HEK293 (cell line): ENCODE results near the gene SLC16A4.
A peak's percentile ranks its signal among the peaks of the same experiment; 100 is the strongest.

ENCODE experiments used
- EGR2 ChIP-seq: fragments of 450-650 bp; formaldehyde crosslinking; IDR thresholded peaks from 2 replicates; pipeline ENCODE4 v1.5.1; 2016; ENCODE audit warnings: low read depth, missing biosample characterization, missing genetic modification characterization
- GLI4 ChIP-seq: fragments of 450-650 bp; formaldehyde crosslinking; IDR thresholded peaks from 2 replicates; pipeline ENCODE4 v1.5.1; 2016; ENCODE audit warnings: missing biosample characterization, missing genetic modification characterization
- HOXA7 ChIP-seq: sonication (generic); formaldehyde crosslinking; IDR thresholded peaks from 2 replicates; pipeline ENCODE4 v1.8.1; 2022; ENCODE audit warnings: missing genetic modification reagents, borderline replicate concordance
- PATZ1 ChIP-seq: fragments of 450-650 bp; formaldehyde crosslinking; IDR thresholded peaks from 2 replicates; pipeline ENCODE4 v1.5.1; 2016; ENCODE audit warnings: missing biosample characterization, missing genetic modification characterization
- PRDM10 ChIP-seq: fragments of 450-650 bp; formaldehyde crosslinking; IDR thresholded peaks from 2 replicates; pipeline ENCODE4 v1.5.1; 2016; ENCODE audit warnings: missing biosample characterization, missing genetic modification characterization
- SCRT1 ChIP-seq: fragments of 450-650 bp; formaldehyde crosslinking; IDR thresholded peaks from 2 replicates; pipeline ENCODE4 v1.5.1; 2016; ENCODE audit warnings: missing biosample characterization, missing genetic modification characterization, borderline replicate concordance
- ZBTB1 ChIP-seq: fragments of 450-650 bp; formaldehyde crosslinking; IDR thresholded peaks from 2 replicates; pipeline ENCODE4 v1.5.1; 2016; ENCODE audit warnings: missing biosample characterization, missing genetic modification characterization
- ZFP37 ChIP-seq: fragments of 450-650 bp; formaldehyde crosslinking; IDR thresholded peaks from 2 replicates; pipeline ENCODE4 v1.5.1; 2016; ENCODE audit warnings: missing biosample characterization, missing genetic modification characterization
- ZNF140 ChIP-seq: fragments of 450-650 bp; formaldehyde crosslinking; IDR thresholded peaks from 2 replicates; pipeline ENCODE4 v1.5.1; 2016; ENCODE audit warnings: missing biosample characterization, missing genetic modification characterization
- ZNF174 ChIP-seq: fragments of 450-650 bp; formaldehyde crosslinking; IDR thresholded peaks from 2 replicates; pipeline ENCODE4 v1.5.0; 2017; ENCODE audit warnings: missing biosample characterization, mild to moderate bottlenecking, missing genetic modification characterization
- ZNF2 ChIP-seq: fragments of 450-650 bp; formaldehyde crosslinking; IDR thresholded peaks from 2 replicates; pipeline ENCODE4 v1.5.1; 2016; ENCODE audit warnings: missing biosample characterization, missing genetic modification characterization
- ZNF335 ChIP-seq: fragments of 450-650 bp; formaldehyde crosslinking; conservative IDR thresholded peaks from 2 replicates; pipeline ENCODE4 v1.5.1; 2016; ENCODE audit warnings: missing biosample characterization, missing genetic modification characterization
- ZNF366 ChIP-seq: fragments of 450-650 bp; formaldehyde crosslinking; conservative IDR thresholded peaks from 2 replicates; pipeline ENCODE4 v1.5.1; 2016; ENCODE audit warnings: missing biosample characterization, missing genetic modification characterization
- ZNF394 ChIP-seq: fragments of 450-650 bp; formaldehyde crosslinking; IDR thresholded peaks from 2 replicates; pipeline ENCODE4 v1.5.1; 2016; ENCODE audit warnings: missing biosample characterization, missing genetic modification characterization, mild to moderate bottlenecking, moderate library complexity, borderline replicate concordance
- ZNF501 ChIP-seq: fragments of 450-650 bp; formaldehyde crosslinking; IDR thresholded peaks from 2 replicates; pipeline ENCODE4 v1.5.1; 2016; ENCODE audit warnings: missing biosample characterization, missing genetic modification characterization
- ZNF843 ChIP-seq: fragments of 450-650 bp; formaldehyde crosslinking; IDR thresholded peaks from 2 replicates; pipeline ENCODE4 v1.5.1; 2016; ENCODE audit warnings: missing biosample characterization, missing genetic modification characterization
- TF ChIP-seq, protein P1 (sequence below): fragments of 450-650 bp; formaldehyde crosslinking; IDR thresholded peaks from 2 replicates; pipeline ENCODE4 v1.5.1; 2016; ENCODE audit warnings: missing biosample characterization, missing genetic modification characterization
- TF ChIP-seq, protein P2 (sequence below): sonication (generic); formaldehyde crosslinking; IDR thresholded peaks from 2 replicates; pipeline ENCODE4 v1.8.1; 2022; ENCODE audit warnings: mild to moderate bottlenecking, moderate library complexity, missing genetic modification reagents
- TF ChIP-seq, protein P3 (sequence below): fragments of 450-650 bp; formaldehyde crosslinking; IDR thresholded peaks from 2 replicates; pipeline ENCODE4 v1.5.1; 2016; ENCODE audit warnings: missing biosample characterization, missing genetic modification characterization
- TF ChIP-seq, protein P4 (sequence below): fragments of 450-650 bp; formaldehyde crosslinking; IDR thresholded peaks from 2 replicates; pipeline ENCODE4 v1.5.1; 2016; ENCODE audit warnings: missing biosample characterization, missing genetic modification characterization, borderline replicate concordance
- TF ChIP-seq, protein P5 (sequence below): fragments of 450-650 bp; formaldehyde crosslinking; IDR thresholded peaks from 2 replicates; pipeline ENCODE4 v1.5.1; 2016; ENCODE audit warnings: missing biosample characterization, missing genetic modification characterization
- TF ChIP-seq, protein P6 (sequence below): fragments of 450-650 bp; formaldehyde crosslinking; IDR thresholded peaks from 2 replicates; pipeline ENCODE4 v1.5.1; 2016; ENCODE audit warnings: missing biosample characterization, missing genetic modification characterization

Gene SLC16A4

GRCh38 chr1:110338886-110339406 is 51.9 kb downstream of the SLC16A4 start, which contains the start of gene RBM15 (continued):
- no peak for TF ChIP-seq ZNF501 (tag by site-specific recombination)
- no peak for TF ChIP-seq GLI4 (tag by site-specific recombination)
- TF ChIP-seq, protein P1, sequence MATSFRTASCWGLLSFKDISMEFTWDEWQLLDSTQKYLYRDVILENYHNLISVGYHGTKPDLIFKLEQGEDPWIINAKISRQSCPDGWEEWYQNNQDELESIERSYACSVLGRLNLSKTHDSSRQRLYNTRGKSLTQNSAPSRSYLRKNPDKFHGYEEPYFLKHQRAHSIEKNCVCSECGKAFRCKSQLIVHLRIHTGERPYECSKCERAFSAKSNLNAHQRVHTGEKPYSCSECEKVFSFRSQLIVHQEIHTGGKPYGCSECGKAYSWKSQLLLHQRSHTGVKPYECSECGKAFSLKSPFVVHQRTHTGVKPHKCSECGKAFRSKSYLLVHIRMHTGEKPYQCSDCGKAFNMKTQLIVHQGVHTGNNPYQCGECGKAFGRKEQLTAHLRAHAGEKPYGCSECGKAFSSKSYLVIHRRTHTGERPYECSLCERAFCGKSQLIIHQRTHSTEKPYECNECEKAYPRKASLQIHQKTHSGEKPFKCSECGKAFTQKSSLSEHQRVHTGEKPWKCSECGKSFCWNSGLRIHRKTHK (tag by site-specific recombination): no peak
- TF ChIP-seq ZNF394 (tag by site-specific recombination): no peak
- no peak for TF ChIP-seq ZFP37 (tag by site-specific recombination)
- no peak for TF ChIP-seq ZNF843 (tag by site-specific recombination)
- TF ChIP-seq, protein P2, sequence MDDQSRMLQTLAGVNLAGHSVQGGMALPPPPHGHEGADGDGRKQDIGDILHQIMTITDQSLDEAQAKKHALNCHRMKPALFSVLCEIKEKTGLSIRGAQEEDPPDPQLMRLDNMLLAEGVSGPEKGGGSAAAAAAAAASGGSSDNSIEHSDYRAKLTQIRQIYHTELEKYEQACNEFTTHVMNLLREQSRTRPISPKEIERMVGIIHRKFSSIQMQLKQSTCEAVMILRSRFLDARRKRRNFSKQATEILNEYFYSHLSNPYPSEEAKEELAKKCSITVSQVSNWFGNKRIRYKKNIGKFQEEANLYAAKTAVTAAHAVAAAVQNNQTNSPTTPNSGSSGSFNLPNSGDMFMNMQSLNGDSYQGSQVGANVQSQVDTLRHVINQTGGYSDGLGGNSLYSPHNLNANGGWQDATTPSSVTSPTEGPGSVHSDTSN (CRISPR knock-in tag): peak; percentile 68; the same call in 1 of the 2 replicates
- no peak for TF ChIP-seq HOXA7
- no peak for TF ChIP-seq ZNF335 (tag by site-specific recombination)
- TF ChIP-seq, protein P3, sequence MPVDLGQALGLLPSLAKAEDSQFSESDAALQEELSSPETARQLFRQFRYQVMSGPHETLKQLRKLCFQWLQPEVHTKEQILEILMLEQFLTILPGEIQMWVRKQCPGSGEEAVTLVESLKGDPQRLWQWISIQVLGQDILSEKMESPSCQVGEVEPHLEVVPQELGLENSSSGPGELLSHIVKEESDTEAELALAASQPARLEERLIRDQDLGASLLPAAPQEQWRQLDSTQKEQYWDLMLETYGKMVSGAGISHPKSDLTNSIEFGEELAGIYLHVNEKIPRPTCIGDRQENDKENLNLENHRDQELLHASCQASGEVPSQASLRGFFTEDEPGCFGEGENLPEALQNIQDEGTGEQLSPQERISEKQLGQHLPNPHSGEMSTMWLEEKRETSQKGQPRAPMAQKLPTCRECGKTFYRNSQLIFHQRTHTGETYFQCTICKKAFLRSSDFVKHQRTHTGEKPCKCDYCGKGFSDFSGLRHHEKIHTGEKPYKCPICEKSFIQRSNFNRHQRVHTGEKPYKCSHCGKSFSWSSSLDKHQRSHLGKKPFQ (tag by site-specific recombination): no peak
- 0 out of 2 replicates have a peak, but pooled peaks have one; percentile 27 for TF ChIP-seq PRDM10 (tag by site-specific recombination)
- peak; percentile 92 for TF ChIP-seq ZNF366
- TF ChIP-seq, protein P4, sequence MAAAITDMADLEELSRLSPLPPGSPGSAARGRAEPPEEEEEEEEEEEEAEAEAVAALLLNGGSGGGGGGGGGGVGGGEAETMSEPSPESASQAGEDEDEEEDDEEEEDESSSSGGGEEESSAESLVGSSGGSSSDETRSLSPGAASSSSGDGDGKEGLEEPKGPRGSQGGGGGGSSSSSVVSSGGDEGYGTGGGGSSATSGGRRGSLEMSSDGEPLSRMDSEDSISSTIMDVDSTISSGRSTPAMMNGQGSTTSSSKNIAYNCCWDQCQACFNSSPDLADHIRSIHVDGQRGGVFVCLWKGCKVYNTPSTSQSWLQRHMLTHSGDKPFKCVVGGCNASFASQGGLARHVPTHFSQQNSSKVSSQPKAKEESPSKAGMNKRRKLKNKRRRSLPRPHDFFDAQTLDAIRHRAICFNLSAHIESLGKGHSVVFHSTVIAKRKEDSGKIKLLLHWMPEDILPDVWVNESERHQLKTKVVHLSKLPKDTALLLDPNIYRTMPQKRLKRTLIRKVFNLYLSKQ (tag by site-specific recombination): no peak
- no peak for TF ChIP-seq PATZ1 (tag by site-specific recombination)
- TF ChIP-seq ZNF2 (tag by site-specific recombination): no peak
- no peak for TF ChIP-seq ZNF140
- no peak for TF ChIP-seq EGR2 (tag by site-specific recombination)
- TF ChIP-seq, protein P5, sequence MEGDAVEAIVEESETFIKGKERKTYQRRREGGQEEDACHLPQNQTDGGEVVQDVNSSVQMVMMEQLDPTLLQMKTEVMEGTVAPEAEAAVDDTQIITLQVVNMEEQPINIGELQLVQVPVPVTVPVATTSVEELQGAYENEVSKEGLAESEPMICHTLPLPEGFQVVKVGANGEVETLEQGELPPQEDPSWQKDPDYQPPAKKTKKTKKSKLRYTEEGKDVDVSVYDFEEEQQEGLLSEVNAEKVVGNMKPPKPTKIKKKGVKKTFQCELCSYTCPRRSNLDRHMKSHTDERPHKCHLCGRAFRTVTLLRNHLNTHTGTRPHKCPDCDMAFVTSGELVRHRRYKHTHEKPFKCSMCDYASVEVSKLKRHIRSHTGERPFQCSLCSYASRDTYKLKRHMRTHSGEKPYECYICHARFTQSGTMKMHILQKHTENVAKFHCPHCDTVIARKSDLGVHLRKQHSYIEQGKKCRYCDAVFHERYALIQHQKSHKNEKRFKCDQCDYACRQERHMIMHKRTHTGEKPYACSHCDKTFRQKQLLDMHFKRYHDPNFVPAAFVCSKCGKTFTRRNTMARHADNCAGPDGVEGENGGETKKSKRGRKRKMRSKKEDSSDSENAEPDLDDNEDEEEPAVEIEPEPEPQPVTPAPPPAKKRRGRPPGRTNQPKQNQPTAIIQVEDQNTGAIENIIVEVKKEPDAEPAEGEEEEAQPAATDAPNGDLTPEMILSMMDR: no peak
- no peak for TF ChIP-seq ZBTB1
- TF ChIP-seq, protein P6, sequence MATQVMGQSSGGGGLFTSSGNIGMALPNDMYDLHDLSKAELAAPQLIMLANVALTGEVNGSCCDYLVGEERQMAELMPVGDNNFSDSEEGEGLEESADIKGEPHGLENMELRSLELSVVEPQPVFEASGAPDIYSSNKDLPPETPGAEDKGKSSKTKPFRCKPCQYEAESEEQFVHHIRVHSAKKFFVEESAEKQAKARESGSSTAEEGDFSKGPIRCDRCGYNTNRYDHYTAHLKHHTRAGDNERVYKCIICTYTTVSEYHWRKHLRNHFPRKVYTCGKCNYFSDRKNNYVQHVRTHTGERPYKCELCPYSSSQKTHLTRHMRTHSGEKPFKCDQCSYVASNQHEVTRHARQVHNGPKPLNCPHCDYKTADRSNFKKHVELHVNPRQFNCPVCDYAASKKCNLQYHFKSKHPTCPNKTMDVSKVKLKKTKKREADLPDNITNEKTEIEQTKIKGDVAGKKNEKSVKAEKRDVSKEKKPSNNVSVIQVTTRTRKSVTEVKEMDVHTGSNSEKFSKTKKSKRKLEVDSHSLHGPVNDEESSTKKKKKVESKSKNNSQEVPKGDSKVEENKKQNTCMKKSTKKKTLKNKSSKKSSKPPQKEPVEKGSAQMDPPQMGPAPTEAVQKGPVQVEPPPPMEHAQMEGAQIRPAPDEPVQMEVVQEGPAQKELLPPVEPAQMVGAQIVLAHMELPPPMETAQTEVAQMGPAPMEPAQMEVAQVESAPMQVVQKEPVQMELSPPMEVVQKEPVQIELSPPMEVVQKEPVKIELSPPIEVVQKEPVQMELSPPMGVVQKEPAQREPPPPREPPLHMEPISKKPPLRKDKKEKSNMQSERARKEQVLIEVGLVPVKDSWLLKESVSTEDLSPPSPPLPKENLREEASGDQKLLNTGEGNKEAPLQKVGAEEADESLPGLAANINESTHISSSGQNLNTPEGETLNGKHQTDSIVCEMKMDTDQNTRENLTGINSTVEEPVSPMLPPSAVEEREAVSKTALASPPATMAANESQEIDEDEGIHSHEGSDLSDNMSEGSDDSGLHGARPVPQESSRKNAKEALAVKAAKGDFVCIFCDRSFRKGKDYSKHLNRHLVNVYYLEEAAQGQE: no peak
- no peak for TF ChIP-seq SCRT1 (tag by site-specific recombination)
- no peak for TF ChIP-seq ZNF174
